Left lung (tissue), 10 donors: Measurements from ENCODE around the gene PPP2R2C. TPM values are rescaled to one million over a fixed set of nuclear protein-coding genes. Genes with fewer than 3 reads are reported as not detected.

Experiments used
- ATAC-seq: fragments of 200-7000 bp; cut with Tn5 transposase; one replicate; pipeline ENCODE4 v1.9.1; 2020; ENCODE audit warnings: moderate library complexity
- DNase-seq, 4 donors: peaks; one replicate each; pipeline ENCODE4 v3.0.0-alpha.2; 2013 to 2020
- H3K27ac ChIP-seq, 2 donors: fragments of 200-600 bp; sonication (generic) in 1 of 2; one replicate each; pipeline versions ENCODE4 v1.5.0 to v1.8.0; 2020 to 2021
- H3K27me3 ChIP-seq, 2 donors: fragments of 200-600 bp; sonication (generic) in 1 of 2; one replicate each; pipeline versions ENCODE4 v1.5.0 to v1.8.0; 2020 to 2021
- H3K36me3 ChIP-seq, 2 donors: fragments of 200-600 bp; sonication (generic) in 1 of 2; one replicate each; pipeline versions ENCODE4 v1.5.0 to v1.8.0; 2020 to 2021
- H3K4me1 ChIP-seq, 2 donors: fragments of 200-600 bp; one replicate each; pipeline ENCODE4 v1.8.0; 2021
- H3K4me3 ChIP-seq, 2 donors: fragments of 200-600 bp; sonication (generic) in 1 of 2; one replicate each; pipeline versions ENCODE4 v1.5.0 to v1.8.0; 2020 to 2021; ENCODE audit warnings: mild to moderate bottlenecking in 1 of 2
- H3K9me3 ChIP-seq, 2 donors: fragments of 200-600 bp; sonication (generic) in 1 of 2; one replicate each; pipeline versions ENCODE4 v1.5.0 to v1.8.0; 2020 to 2021
- intact Hi-C, 2 donors: fragments of 100-400 bp; cut with DNase I; formaldehyde crosslinking; loops; one replicate each; pipeline versions ENCODE4 v1.11.2 to v1.14.2; 2022
- polyA plus RNA-seq, 6 donors: library from polyadenylated mRNA; unstranded; fragments of 120-200 nt; gene quantifications; one replicate each; pipeline ENCODE4 v1.2.1, GENCODE V29; 2013; ENCODE audit not compliant: insufficient read length in 6 of 6
- total RNA-seq, 2 donors: library from RNA; stranded (reverse); fragmentation: NEBNext Ultra II Directional; extraction: Animal tissue kit (Norgen Biotek cat#: 25700); gene quantifications; one replicate each; pipeline ENCODE4 v1.2.1, GENCODE V29; 2021
- TF ChIP-seq, protein P1 (sequence below), 2 donors: fragments of 200-600 bp; sonication (generic) in 1 of 2; IDR thresholded peaks; one replicate each; pipeline versions ENCODE4 v1.5.0 to v1.8.0; 2021; ENCODE audit warnings: antibody characterized with exemption in 2 of 2
- donor health status: DM: no; HTN: yes; CAD: no.
- donor health status: DM: no; HTN: no; CAD: no.

Gene PPP2R2C
- total and polyA plus RNA-seq, 8 donors, result 0.29 to 0.50 (median 0.43) TPM; not detected in 1

DNA sequence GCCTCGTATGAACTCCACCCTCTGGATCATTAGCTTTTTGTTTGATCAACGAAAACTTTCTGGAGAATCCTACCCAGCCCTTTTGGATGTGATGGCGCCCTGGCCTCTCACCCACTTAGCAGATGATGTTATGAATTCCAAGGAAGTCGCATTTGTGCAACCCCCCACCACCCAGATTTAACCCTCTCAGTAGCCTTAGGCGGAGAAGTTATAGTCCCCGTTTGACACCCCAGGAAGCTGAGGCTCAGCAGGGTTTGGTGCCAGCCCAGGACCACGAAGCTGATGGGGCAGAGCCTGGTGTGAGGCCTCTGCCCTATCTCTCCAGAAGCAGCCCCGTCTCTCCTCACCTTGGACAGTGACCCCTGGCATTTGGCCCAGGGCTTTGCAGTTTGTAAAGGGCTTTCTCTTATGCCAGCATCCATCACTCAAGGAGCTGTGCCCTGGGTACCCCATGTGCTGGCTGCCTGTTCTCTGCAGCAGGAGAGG is 201.7 kb downstream of the PPP2R2C start:
- Histone ChIP-seq H3K4me3 (peak overlapping the region; percentile 66 to 88), H3K4me1 (peaks cover 28 to 54% of the 10 kb centered on the region in 2 donors), H3K9me3 (no peaks in the 10 kb centered on the region), H3K27ac (peak overlapping the region; percentile 41 to 65), H3K27me3 (peaks cover 0 to 36% of the 10 kb centered on the region in 2 donors), H3K36me3 (no peaks in the 10 kb centered on the region)
- TF ChIP-seq, protein P1, sequence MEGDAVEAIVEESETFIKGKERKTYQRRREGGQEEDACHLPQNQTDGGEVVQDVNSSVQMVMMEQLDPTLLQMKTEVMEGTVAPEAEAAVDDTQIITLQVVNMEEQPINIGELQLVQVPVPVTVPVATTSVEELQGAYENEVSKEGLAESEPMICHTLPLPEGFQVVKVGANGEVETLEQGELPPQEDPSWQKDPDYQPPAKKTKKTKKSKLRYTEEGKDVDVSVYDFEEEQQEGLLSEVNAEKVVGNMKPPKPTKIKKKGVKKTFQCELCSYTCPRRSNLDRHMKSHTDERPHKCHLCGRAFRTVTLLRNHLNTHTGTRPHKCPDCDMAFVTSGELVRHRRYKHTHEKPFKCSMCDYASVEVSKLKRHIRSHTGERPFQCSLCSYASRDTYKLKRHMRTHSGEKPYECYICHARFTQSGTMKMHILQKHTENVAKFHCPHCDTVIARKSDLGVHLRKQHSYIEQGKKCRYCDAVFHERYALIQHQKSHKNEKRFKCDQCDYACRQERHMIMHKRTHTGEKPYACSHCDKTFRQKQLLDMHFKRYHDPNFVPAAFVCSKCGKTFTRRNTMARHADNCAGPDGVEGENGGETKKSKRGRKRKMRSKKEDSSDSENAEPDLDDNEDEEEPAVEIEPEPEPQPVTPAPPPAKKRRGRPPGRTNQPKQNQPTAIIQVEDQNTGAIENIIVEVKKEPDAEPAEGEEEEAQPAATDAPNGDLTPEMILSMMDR (IDR thresholded peaks at IDR 0.05), result no peak
- DNase-seq (peak in 1 of 4 donors; percentile 22), ATAC-seq (no peak)
- intact Hi-C loops, result no loop called here

Other genes with a start within 250 kb of the PPP2R2C start
- gene WFS1, start 202.8 kb downstream of the PPP2R2C start, total RNA-seq, result 100 to 1,000 TPM in 1 of 2 donors, 10 to 100 TPM in 1; 40.1 to 103 TPM
- 10 to 100 TPM; 33.8 to 40.9 (median 37.9) TPM for gene WFS1, start 202.8 kb downstream of the PPP2R2C start, polyA plus RNA-seq
- gene MAN2B2, start 102.6 kb upstream of the PPP2R2C start, total RNA-seq, result 10 to 100 TPM; 27.3 to 38.3 TPM
- 10 to 100 TPM; 14.2 to 18.1 (median 16.1) TPM for gene MAN2B2, start 102.6 kb upstream of the PPP2R2C start, polyA plus RNA-seq
- 100 to 1,000 TPM; 256 to 273 TPM for gene MRFAP1, start 168.1 kb upstream of the PPP2R2C start, total RNA-seq
- gene MRFAP1, start 168.1 kb upstream of the PPP2R2C start, polyA plus RNA-seq, result 100 to 1,000 TPM; 346 to 399 (median 384) TPM
- gene S100P, start 221.3 kb upstream of the PPP2R2C start, total RNA-seq, result 10 to 100 TPM in 1 of 2 donors, 1 to 10 TPM in 1; 5.9 to 85.0 TPM
- 1 to 10 TPM; 2.3 to 6.0 (median 4.2) TPM for gene S100P, start 221.3 kb upstream of the PPP2R2C start, polyA plus RNA-seq
- gene MRFAP1L1, start 237.3 kb upstream of the PPP2R2C start, total RNA-seq, result 10 to 100 TPM; 43.3 to 46.2 TPM
- gene MRFAP1L1, start 237.3 kb upstream of the PPP2R2C start, polyA plus RNA-seq, result 100 to 1,000 TPM; 102 to 125 (median 114) TPM
- gene BLOC1S4, start 243.6 kb upstream of the PPP2R2C start, total RNA-seq, result 10 to 100 TPM; 10.8 to 11.1 TPM
- gene BLOC1S4, start 243.6 kb upstream of the PPP2R2C start, polyA plus RNA-seq, result 10 to 100 TPM in 5 of 6 donors, 1 to 10 TPM in 1; 9.0 to 12.8 (median 10.9) TPM